WI38 (cell line): ENCODE measurements around the gene TCIRG1.

Experiments
- H3K4me3 ChIP-seq: 2 replicates; pipeline ENCODE4 v1.5.1; 2011; ENCODE audit warnings: low read depth, mild to moderate bottlenecking, control low read depth, low read length
- TF ChIP-seq, protein P1 (sequence below): IDR thresholded peaks from 2 replicates; pipeline ENCODE4 v1.5.1; 2012; ENCODE audit warnings: low read depth, mild to moderate bottlenecking, control low read depth, low read length

TCIRG1 gene

DNA sequence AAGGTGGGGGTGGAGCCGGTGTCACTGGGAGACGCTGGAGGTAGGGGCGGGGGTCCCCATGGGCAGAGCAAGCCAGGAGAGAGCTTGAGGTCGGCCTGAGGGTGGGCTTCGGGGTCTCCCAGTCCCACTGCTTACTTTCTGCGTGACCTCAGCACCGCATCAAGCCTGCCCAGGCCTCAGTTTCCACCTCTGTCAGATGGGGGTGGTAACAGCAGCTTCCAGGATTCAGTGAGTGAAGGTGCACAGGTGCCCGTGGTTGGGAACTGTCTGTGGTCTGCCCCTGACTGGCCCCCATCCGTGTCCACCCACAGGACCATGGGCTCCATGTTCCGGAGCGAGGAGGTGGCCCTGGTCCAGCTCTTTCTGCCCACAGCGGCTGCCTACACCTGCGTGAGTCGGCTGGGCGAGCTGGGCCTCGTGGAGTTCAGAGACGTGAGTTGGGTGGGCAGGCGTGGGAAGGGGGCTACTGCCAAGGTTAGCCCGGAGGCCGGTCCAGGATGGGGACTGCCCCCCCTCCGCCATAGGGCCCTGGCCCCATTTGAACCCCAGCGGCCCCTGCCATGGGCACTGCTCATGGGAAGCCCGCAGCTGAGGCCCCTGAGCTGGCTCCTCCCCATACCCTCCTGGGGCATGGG lies 2.2 kb downstream of the TCIRG1 start:
- TF ChIP-seq, protein P1, sequence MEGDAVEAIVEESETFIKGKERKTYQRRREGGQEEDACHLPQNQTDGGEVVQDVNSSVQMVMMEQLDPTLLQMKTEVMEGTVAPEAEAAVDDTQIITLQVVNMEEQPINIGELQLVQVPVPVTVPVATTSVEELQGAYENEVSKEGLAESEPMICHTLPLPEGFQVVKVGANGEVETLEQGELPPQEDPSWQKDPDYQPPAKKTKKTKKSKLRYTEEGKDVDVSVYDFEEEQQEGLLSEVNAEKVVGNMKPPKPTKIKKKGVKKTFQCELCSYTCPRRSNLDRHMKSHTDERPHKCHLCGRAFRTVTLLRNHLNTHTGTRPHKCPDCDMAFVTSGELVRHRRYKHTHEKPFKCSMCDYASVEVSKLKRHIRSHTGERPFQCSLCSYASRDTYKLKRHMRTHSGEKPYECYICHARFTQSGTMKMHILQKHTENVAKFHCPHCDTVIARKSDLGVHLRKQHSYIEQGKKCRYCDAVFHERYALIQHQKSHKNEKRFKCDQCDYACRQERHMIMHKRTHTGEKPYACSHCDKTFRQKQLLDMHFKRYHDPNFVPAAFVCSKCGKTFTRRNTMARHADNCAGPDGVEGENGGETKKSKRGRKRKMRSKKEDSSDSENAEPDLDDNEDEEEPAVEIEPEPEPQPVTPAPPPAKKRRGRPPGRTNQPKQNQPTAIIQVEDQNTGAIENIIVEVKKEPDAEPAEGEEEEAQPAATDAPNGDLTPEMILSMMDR: no peak
- peak overlapping the region; percentile 68 for H3K4me3 ChIP-seq

- TF ChIP-seq, protein P1: no peak
- H3K4me3 ChIP-seq: no peak overlapping the region
These were observed 2.9 kb downstream of the TCIRG1 start for GRCh38 chr11:68041617-68042218.

GRCh38 chr11:68042219-68043028 lies 3.6 kb downstream of the TCIRG1 start:
- TF ChIP-seq, protein P1: no peak
- H3K4me3 ChIP-seq: no peak overlapping the region

- TF ChIP-seq, protein P1: no peak
- no peak overlapping the region for H3K4me3 ChIP-seq
These were observed 4.2 kb downstream of the TCIRG1 start for GRCh38 chr11:68043029-68043348.

GRCh38 chr11:68043349-68044144 lies 4.7 kb downstream of the TCIRG1 start:
- TF ChIP-seq, protein P1: no peak
- H3K4me3 ChIP-seq: no peak overlapping the region

GRCh38 chr11:68044145-68044813 lies 5.5 kb downstream of the TCIRG1 start:
- TF ChIP-seq, protein P1: no peak
- no peak overlapping the region for H3K4me3 ChIP-seq
